ENCODE data around the gene SHB. TPM values are rescaled to one million over a fixed set of nuclear protein-coding genes. Genes with fewer than 3 reads are reported as not detected.
A peak's percentile ranks its signal among the peaks of the same experiment; 100 is the strongest.

The SHB gene, protein sequence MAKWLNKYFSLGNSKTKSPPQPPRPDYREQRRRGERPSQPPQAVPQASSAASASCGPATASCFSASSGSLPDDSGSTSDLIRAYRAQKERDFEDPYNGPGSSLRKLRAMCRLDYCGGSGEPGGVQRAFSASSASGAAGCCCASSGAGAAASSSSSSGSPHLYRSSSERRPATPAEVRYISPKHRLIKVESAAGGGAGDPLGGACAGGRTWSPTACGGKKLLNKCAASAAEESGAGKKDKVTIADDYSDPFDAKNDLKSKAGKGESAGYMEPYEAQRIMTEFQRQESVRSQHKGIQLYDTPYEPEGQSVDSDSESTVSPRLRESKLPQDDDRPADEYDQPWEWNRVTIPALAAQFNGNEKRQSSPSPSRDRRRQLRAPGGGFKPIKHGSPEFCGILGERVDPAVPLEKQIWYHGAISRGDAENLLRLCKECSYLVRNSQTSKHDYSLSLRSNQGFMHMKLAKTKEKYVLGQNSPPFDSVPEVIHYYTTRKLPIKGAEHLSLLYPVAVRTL
- 10 to 100 TPM; 41.7 to 57.9 TPM for total RNA-seq

DNA sequence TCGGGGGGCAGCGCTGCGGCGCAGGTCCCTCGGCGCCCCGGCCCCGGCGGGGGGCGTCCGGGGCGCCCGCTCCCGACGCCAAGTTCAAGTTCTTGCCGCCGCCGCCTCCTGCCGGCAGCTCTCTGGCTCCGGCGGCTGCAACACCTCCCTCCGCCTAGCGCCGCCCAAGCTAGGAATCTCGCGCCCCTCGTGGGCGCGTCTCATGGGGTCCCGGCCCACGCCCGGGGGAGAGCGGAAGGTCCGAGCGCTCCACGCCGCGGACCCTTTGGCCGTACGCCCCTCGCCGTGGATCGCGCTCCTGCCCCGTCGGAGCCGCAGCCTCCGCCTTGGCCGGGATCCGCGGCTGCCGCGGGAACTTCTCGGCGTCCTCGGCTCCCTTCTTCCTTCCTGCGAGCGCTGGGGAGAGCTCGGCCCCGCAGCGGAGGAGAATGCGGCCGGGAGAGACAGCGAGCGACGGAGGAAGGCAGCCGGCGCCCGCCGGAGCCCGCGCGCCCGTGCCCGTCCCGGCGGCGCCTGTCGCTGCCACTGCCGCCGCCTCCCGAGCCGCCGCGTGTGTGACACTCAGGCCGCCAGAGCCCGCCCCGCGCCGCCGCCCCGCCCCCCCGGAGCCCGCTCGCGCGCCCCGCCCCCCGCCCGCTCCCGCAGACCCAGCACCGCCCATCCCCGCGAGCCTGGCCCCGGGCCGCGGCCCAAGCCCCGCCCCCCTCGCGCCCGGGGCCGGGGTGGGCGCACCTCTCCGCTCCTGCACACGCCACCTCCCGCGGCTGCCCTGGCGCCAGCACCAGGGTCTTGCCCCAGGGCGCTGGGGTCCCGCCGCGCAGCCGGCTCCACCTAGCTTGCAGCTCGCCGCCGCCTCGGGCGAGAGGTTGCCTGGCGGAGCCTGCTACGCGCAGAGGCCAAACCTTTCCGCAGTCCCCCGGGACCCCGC is at the start of gene SHB:
Gene SHB, minus strand, starts transcription at position 527 of the 928 bp plus-strand sequence. CDS start 582 bp downstream, outside the sequence.
- Histone ChIP-seq H3K4me3 (peak within 1 kb of the TSS; percentile 88), H3K9me3 (no peaks in the 10 kb centered on the region), H3K27ac (peak within 1 kb of the TSS; percentile 88 to 92), H3K36me3 (no peaks in the 10 kb centered on the region), H3K27me3 (replicated peaks; ENCODE audit: insufficient read depth) (no peaks in the 10 kb centered on the region), H3K4me1 (ENCODE audit: control insufficient read depth in 1 of 2, low read depth in 2 of 2) (peaks cover 14 to 27% of the 10 kb centered on the region in 2 donors)
- peak; percentile 25 for DNase-seq (ENCODE audit: low spot score)
- ATAC-seq (ENCODE audit: insufficient number of reproducible peaks, low FRiP score, low read depth), result peak; percentile 53
- TF ChIP-seq, protein P1, sequence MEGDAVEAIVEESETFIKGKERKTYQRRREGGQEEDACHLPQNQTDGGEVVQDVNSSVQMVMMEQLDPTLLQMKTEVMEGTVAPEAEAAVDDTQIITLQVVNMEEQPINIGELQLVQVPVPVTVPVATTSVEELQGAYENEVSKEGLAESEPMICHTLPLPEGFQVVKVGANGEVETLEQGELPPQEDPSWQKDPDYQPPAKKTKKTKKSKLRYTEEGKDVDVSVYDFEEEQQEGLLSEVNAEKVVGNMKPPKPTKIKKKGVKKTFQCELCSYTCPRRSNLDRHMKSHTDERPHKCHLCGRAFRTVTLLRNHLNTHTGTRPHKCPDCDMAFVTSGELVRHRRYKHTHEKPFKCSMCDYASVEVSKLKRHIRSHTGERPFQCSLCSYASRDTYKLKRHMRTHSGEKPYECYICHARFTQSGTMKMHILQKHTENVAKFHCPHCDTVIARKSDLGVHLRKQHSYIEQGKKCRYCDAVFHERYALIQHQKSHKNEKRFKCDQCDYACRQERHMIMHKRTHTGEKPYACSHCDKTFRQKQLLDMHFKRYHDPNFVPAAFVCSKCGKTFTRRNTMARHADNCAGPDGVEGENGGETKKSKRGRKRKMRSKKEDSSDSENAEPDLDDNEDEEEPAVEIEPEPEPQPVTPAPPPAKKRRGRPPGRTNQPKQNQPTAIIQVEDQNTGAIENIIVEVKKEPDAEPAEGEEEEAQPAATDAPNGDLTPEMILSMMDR (IDR thresholded peaks at IDR 0.05), result peak; percentile 49

DNA sequence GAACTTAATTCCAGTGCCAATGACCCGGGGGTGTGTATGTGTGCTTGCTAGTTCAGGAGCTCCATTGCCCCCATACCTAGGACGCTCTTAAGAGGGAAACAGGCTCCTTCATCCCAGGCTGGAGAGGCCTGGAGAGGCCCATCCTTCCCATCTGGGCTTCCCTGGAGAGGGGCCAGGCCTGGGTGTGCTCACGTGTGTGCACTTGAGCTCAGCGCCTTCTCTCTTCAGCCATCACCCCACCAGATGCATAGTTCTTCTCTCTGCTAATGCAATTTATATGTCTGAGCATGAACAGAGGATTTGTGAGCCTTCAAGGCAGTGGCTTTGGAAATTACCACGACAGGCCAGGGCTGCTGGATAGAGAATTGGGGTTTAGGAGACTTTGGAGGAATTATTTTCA is 48.6 kb upstream of the SHB start:
- Histone ChIP-seq H3K27me3 (replicated peaks; ENCODE audit: insufficient read depth) (no peaks in the 10 kb centered on the region), H3K4me1 (ENCODE audit: control insufficient read depth in 1 of 2, low read depth in 2 of 2) (no peaks in the 10 kb centered on the region), H3K27ac (no peak overlapping the region), H3K36me3 (no peaks in the 10 kb centered on the region), H3K9me3 (no peaks in the 10 kb centered on the region), H3K4me3 (no peak overlapping the region)
- TF ChIP-seq, protein P1 (IDR thresholded peaks at IDR 0.05), result no peak
- ATAC-seq (ENCODE audit: insufficient number of reproducible peaks, low FRiP score, low read depth) (no peak), DNase-seq (ENCODE audit: low spot score) (no peak)

DNA sequence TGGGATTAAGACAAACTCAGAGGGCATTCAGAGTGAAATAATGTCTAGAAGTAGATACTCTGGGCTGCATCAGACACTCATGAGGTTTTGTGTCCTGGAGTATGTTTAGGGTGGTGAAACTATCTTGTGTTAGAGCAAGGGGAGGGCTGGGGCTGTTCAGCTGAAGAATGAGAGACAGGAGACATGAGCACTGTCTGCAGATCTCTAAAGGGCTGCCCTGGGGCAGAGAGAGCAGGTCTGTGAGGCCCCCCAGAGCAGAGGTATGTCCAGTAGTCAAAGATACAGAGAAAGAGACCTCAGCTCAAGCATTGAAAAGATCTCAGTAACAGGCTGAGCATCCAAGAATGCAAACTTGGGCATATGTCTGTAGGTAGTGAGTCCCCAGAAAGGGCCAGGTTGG is 45.9 kb upstream of the SHB start:
- H3K27me3 ChIP-seq (replicated peaks; ENCODE audit: insufficient read depth), result no peaks in the 10 kb centered on the region
- no peak for ATAC-seq (ENCODE audit: insufficient number of reproducible peaks, low FRiP score, low read depth)
- H3K4me3 ChIP-seq, result no peak overlapping the region
- no peaks in the 10 kb centered on the region for H3K36me3 ChIP-seq
- no peaks in the 10 kb centered on the region for H3K4me1 ChIP-seq (ENCODE audit: control insufficient read depth in 1 of 2, low read depth in 2 of 2)
- no peaks in the 10 kb centered on the region for H3K9me3 ChIP-seq
- H3K27ac ChIP-seq, result no peak overlapping the region
- TF ChIP-seq, protein P1 (IDR thresholded peaks at IDR 0.05), result no peak
- no peak for DNase-seq (ENCODE audit: low spot score)

- no peaks in the 10 kb centered on the region for H3K36me3 ChIP-seq
- no peak overlapping the region for H3K4me3 ChIP-seq
- H3K27me3 ChIP-seq (replicated peaks; ENCODE audit: insufficient read depth), result no peaks in the 10 kb centered on the region
- DNase-seq (ENCODE audit: low spot score), result no peak
- H3K9me3 ChIP-seq, result no peaks in the 10 kb centered on the region
- TF ChIP-seq, protein P1 (IDR thresholded peaks at IDR 0.05), result no peak
- no peak for ATAC-seq (ENCODE audit: insufficient number of reproducible peaks, low FRiP score, low read depth)
- H3K27ac ChIP-seq, result no peak overlapping the region
- no peaks in the 10 kb centered on the region for H3K4me1 ChIP-seq (ENCODE audit: control insufficient read depth in 1 of 2, low read depth in 2 of 2)
Observed at GRCh38 chr9:38112456-38112855, 43.4 kb upstream of the SHB start.

- no peak overlapping the region for H3K27ac ChIP-seq
- H3K4me1 ChIP-seq (ENCODE audit: control insufficient read depth in 1 of 2, low read depth in 2 of 2), result no peaks in the 10 kb centered on the region
- H3K4me3 ChIP-seq, result no peak overlapping the region
- TF ChIP-seq, protein P1 (IDR thresholded peaks at IDR 0.05), result no peak
- no peaks in the 10 kb centered on the region for H3K9me3 ChIP-seq
- DNase-seq (ENCODE audit: low spot score), result no peak
- no peak for ATAC-seq (ENCODE audit: insufficient number of reproducible peaks, low FRiP score, low read depth)
- H3K36me3 ChIP-seq, result no peaks in the 10 kb centered on the region
- no peaks in the 10 kb centered on the region for H3K27me3 ChIP-seq (replicated peaks; ENCODE audit: insufficient read depth)
Observed at GRCh38 chr9:38112049-38112448, 43.0 kb upstream of the SHB start.

Measured in thoracic aorta (tissue), 2 donors.